Epithelial cell of proximal tubule (primary cell): ENCODE results near the gene ST8SIA2. TPM values are rescaled to one million over a fixed set of nuclear protein-coding genes. Genes with fewer than 3 reads are reported as not detected.

Experiments
- DNase-seq: peaks from one replicate; pipeline ENCODE4 v3.0.0-alpha.2; 2011; ENCODE audit warnings: low read depth
- H3K4me3 ChIP-seq: 2 replicates; pipeline ENCODE4 v1.5.1; 2011; ENCODE audit warnings: low read depth, mild to moderate bottlenecking, low read length
- CTCF ChIP-seq: conservative IDR thresholded peaks from 2 replicates; pipeline ENCODE4 v1.5.1; 2012; ENCODE audit warnings: low read depth, mild to moderate bottlenecking, low read length
- total RNA-seq: library from RNA; depleted of rRNA; stranded (reverse); fragments of >200 nt; gene quantifications from 2 replicates; pipeline ENCODE4 v1.2.3, GENCODE V29; 2015

ST8SIA2 gene
- total RNA-seq, 1 donor from 2014 or later, result 6.3 TPM

DNA sequence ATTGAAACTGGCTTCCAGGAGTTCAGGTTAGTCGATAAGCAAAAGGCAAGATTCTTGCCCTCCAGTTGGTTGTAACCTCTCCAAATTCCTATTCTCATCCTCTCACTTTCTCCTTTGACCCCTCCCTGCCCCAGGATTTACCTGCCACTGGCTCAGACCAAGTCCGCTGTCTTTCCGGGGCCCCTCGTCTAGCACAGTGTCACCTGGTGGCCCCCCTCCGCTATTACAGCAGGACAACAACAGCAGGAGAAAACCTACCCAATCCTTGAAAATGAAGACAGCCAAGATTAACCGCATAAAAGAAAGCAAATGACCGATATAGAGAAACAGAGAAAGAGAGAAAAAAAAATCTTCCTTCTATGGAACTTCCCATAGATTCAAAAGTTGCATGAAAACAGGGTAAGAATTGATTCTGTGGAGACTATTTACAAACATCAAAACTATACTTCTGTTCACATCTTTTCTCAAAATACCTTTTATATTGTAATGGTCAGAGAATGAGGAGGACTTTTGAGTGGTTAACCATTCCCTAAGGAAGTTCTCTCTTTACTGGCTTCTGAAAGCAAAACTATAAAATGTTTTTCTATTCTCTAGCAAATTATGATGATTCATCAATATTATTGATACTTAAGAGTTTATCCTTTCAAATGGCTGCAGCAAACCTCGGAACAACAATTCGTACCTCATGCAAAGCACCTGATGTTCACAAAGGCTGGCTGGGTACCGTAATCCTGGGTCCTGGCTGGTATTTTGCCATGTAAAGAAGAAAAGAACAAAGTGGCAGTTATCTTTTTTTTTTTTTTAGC lies 10.0 kb upstream of the ST8SIA2 start:
- peak; percentile 80 for TF ChIP-seq CTCF
- no peak overlapping the region for H3K4me3 ChIP-seq
- no peak for DNase-seq

- TF ChIP-seq CTCF, result no peak
- H3K4me3 ChIP-seq, result no peak overlapping the region
- DNase-seq, result no peak
Measured at GRCh38 chr15:92384381-92384780, 9.3 kb upstream of the ST8SIA2 start.

- TF ChIP-seq CTCF, result no peak
- DNase-seq, result no peak
- H3K4me3 ChIP-seq, result no peak overlapping the region
Measured at GRCh38 chr15:92385096-92385495, 8.6 kb upstream of the ST8SIA2 start.

DNA sequence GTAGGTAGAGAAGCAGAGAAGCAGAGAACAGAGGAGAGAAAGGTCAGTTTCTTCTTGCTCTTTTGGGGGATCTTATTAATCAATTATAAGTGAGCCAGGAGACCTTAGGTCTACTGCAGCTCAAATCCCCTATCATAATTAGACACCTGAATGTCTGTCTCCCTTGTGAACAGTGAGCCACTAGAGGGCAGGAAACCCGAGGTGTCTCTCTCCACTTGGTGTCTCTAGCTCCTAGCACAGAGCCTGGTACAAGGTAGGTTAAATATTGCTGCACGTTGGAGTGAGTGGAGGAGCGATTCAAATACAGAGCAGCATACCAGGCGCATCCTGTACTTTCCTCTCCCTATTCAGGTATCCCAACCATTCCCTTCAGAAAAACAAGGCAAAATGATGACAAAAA lies 2.0 kb upstream of the ST8SIA2 start:
- H3K4me3 ChIP-seq, result no peak overlapping the region
- no peak for DNase-seq
- TF ChIP-seq CTCF, result peak; percentile 72

GRCh38 chr15:92392462-92392861 lies 1.2 kb upstream of the ST8SIA2 start:
- no peak for DNase-seq
- H3K4me3 ChIP-seq, result no peak overlapping the region
- TF ChIP-seq CTCF, result no peak

DNA sequence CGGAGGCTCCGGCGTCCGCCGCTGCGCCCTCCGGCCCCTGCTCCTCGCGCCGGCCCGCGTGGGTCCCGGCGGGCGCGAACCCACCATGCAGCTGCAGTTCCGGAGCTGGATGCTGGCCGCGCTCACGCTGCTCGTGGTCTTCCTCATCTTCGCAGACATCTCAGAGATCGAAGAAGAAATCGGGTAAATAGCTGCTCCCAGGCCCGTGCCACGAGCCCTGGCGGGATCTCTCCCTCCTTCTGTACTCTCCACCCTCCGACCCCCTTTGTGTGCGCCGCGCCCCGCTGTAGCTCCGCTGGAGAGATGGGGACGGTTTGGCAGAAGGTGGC lies 263 bp downstream of the ST8SIA2 start:
- H3K4me3 ChIP-seq, result peak overlapping the region; percentile 57
- no peak for DNase-seq

More for the DNA sequence above, 263 bp downstream of the ST8SIA2 start:
- no peak for TF ChIP-seq CTCF
